HG02943 (cell line): ENCODE data around the gene MBNL2.

Experiments
- ATAC-seq: cut with Tn5 transposase; IDR thresholded peaks from one replicate; pipeline ENCODE4 v1.9.1; 2021; ENCODE audit warnings: mild to moderate bottlenecking, low read depth, moderate library complexity; ENCODE audit not compliant: unreplicated experiment

The MBNL2 gene

DNA sequence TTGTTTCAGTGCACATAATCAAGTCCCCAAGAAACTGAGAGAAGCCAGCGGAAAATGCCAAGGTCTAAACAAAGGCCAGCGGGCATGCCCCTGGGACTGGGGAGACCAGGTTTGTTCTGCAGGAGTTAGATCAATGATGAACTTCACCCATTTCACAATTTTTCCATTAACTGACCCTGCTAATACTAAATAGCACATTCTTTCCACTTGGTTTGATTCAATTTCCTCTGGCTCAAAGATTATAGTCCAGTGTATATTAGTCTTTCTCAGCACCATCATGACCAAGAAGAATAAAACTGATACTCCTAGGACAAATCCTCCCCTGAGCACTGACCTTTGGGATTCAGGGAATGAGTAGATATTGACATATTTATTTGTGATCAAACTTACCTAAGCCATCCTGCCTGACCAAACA lies 66.4 kb downstream of the MBNL2 start:
- ATAC-seq, result no peak

GRCh38 chr13:97289514-97290298 lies 67.6 kb downstream of the MBNL2 start:
- no peak for ATAC-seq

- no peak for ATAC-seq
These were observed 73.4 kb downstream of the MBNL2 start for GRCh38 chr13:97295283-97296182.

DNA sequence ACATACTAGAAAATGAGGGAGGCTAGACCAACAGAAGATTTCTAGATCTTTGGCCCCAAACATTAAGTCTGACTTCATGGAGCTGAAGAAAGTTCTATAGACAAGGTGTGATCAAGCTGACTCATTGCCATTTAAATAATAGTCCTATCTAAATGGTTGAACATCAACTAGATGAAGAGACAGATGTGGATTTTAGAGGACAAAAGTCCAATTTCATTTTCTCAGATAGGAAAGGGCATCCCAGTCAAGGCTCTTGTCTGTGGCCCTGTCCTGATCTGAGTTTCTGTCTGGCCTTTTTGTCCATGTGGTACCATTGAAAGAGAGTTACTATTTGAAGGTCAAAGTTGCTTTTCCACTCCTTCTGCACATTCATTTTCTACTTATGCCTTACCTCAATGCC lies 74.6 kb downstream of the MBNL2 start:
- ATAC-seq, result no peak

DNA sequence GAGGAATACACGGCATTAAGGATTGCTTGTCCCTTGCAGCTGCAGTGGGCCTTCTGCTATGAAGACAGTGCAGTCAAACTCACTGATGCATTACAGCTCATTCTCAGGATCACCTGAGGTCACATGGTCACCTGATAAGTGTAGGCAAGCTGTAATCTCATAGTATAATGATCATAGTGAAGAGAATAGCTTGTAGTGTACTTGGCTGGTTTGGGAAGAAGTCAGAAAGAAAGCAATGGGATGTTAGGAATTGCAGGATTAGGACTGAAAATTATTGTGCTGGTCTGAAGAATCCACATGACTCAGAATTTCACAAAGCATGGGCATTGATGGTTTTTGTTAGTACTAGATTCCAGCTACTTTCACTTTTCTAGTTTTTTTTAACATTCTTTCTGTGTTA lies 76.7 kb downstream of the MBNL2 start:
- no peak for ATAC-seq

GRCh38 chr13:97300871-97301270 lies 78.7 kb downstream of the MBNL2 start:
- ATAC-seq, result no peak

DNA sequence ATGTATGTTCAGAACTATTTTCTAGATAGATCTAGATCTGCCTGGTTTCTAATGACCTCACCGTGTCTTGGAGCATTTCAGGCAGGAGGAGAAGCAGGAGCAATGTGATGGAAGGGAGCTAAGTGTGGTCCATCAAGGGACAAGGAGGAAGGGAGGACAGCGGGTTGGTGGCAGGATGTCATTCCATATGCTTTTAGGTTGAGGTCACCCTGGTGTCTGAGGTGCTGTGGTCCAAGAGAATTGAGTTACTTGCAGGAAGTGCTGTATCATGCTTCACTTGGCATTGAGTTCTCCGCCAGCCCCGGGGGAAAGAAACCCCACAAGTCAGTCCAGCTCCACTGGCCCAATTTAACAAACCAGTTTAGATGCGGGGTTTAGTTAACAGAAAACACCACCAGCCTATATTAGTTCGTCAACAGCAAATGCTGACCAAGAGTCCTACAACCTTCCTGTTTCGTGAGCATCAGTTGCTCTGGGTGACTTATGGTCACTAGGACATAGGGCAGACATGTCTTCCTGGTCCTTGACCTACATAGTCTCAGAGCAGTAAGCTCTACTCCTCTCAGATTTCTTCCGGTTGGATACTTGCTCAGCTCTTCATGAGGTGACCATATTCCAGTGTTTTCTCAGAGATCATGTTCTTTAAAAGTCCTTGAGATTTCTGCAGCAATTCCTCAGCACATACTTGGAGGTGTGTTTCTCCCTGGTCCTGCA lies 79.4 kb downstream of the MBNL2 start:
- no peak for ATAC-seq

- no peak for ATAC-seq
These were observed 80.5 kb downstream of the MBNL2 start for GRCh38 chr13:97302611-97303010.

DNA sequence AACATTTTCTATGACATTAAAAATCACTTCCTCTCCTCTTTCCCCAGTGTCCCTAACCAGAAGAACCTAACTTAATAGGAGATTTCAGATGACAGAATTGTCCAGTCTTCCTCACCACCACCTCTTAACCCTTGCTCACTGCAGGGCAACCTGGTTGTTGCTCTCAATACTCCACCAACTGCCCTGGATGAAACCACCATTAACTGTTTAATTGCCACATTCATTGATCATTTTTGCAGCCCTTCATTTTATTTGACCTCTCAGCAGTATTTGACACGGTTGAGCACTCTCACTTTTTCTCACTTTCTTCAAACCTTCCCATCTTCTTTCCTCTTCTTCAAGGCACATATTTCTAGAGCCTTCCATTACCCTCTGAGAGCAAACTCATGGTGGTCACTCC lies 84.0 kb downstream of the MBNL2 start:
- ATAC-seq, result no peak

GRCh38 chr13:97306645-97307044 lies 84.5 kb downstream of the MBNL2 start:
- ATAC-seq, result no peak

DNA sequence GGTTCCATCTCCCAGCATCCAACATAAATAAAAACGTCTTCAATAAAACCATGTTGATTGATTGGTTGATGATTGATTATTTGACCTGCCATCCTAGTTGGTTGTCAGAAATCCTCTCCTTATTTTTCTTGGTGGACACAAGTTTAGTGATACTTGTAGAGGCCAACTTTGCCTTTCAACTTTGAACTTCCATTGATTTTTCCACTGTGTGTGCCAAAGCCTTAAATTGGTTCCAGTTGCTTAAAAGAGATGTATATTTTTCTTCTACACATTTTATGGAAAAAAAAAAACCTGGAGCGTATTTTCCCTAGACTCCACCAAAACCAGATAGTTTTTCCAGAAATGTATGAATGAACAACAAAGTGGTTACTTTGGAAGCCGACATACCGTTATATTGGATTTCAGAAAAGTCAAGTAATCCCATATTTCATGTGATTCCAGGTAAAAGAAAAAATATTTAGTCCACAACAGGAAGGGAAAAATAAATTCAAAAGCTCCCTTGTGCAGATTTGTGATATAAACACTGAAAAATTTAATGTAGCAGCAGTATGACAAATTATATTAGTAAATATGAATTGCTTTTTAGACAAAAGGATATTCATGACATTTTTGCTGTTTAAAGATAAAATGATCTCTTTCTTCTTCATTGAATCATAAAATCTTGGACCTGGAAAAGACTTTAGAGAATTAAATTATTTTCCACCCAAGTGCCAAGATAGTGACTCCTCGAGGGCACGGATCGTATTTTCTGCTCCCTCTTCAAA lies 85.2 kb downstream of the MBNL2 start:
- no peak for ATAC-seq

- no peak for ATAC-seq
These were observed 85.9 kb downstream of the MBNL2 start for GRCh38 chr13:97307882-97308624.

DNA sequence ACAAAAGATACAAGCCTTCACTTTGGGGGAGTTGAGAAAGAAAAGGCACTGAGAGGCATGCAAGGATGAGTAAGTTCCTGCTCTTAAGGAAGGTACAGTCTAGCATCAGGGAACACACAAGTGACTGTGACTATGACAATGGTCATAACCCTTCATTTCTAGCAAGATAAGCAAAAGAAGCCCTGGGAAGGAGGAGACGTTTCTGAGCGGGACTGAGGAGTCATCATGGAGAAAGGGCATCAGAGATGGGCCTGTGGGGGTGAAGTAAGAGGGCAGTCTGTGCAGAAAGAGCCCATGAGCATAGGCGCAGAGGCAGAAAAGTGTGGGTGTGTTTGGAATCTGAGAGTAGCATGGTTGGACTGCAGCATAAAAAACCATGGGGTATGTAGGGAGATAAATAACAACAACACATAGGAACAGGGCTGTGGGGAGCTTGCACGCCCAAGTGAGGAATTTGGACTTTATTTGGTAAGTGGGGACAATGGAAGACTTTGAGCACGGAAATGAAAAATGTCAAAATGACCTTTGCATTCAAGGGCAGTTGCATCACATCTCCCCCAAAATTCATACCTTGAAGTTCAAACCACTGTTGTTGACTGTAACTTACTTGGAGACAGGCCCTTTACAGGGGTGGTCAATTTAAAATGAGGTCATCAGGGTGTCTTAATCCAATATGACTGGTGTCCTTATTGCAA lies 86.7 kb downstream of the MBNL2 start:
- ATAC-seq, result no peak

GRCh38 chr13:97310809-97311436 lies 88.8 kb downstream of the MBNL2 start:
- ATAC-seq, result no peak

DNA sequence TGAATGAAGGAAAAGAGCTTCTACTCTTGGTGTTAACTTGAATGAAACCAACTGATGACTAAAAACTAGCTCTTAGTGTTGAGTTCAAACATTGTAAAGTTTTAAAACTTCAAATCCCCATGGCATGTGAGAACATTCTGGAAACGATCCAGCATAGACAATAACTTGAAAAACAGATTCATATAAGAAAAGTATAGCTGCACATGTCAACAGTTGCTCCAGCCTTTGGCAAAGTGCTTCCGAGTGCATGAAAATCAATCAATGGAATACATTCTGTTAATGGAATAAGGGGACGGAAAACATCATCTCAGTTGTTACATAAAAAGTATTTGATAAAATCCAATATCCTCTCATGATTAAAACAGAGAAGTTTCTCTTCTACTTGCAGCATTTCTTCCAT lies 89.8 kb downstream of the MBNL2 start:
- ATAC-seq, result no peak

DNA sequence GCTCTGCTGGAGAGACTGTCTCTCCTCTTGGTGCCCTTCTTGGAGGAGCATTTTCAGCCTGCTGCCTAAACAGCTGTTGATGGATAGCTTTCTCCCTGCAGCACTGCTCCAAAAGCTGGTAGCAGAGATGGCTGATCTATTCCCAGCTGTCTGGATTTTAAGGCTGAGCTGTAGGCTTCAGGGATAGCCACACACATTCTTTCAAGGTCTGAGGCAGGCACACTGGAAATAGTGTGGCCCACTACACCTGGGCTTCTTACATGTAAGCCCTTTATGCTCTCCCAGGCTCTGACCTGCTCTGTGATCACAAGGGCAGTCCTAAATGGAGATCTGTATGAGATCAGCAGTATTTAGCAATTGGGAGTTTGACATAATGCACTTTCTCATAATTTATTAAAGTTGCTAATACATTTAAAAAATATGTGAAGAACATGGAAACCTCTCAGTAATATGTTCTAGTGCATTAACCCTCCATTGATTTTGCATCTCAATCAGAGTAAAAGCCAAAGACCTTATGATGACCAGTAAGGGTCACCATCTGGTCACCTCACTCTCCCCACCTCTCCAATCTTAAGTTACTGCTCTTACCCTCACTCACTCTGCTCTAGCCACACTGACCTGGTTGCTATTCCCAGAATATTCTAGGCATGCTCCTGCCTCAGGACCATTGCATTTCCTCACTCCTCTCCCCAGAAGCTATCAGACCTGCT lies 91.6 kb downstream of the MBNL2 start:
- ATAC-seq, result no peak

GRCh38 chr13:97316390-97316789 lies 94.3 kb downstream of the MBNL2 start:
- no peak for ATAC-seq

GRCh38 chr13:97317933-97318332 lies 95.8 kb downstream of the MBNL2 start:
- no peak for ATAC-seq
